Fibroblast of peridontal ligament (primary cell): ENCODE data around the gene RAF1.
A peak's percentile ranks its signal among the peaks of the same experiment; 100 is the strongest.
"Not testable (repeated sequence)": the region's sequence is repeated elsewhere in the genome, so short reads cannot be mapped to it uniquely, and the experiment has no call there.

ENCODE experiments used
- DNase-seq: peaks from one replicate; pipeline ENCODE4 v3.0.0-alpha.2; 2010; ENCODE audit errors: extremely low read depth

RAF1 gene

GRCh38 chr3:12663936-12664908 is at the start of gene RAF1:
TSS of gene RAF1 (minus strand) at chr3:12664117. CDS start at chr3:12618721, 45,396 bp downstream.
- peak; percentile 97 for DNase-seq

GRCh38 chr3:12710062-12710461 is 46.1 kb upstream of the RAF1 start:
- DNase-seq = no peak

GRCh38 chr3:12709334-12709733 is 45.4 kb upstream of the RAF1 start:
- DNase-seq = no peak

- peak; percentile 85 for DNase-seq
Observed at GRCh38 chr3:12708584-12709192, 44.8 kb upstream of the RAF1 start.

GRCh38 chr3:12707449-12707848 is 43.5 kb upstream of the RAF1 start:
- no peak for DNase-seq

GRCh38 chr3:12706504-12707253 is 42.8 kb upstream of the RAF1 start:
- peak; percentile 67 for DNase-seq

- DNase-seq = peak; percentile 87
Observed at GRCh38 chr3:12705981-12706380, 42.1 kb upstream of the RAF1 start.

- no peak for DNase-seq
Observed at GRCh38 chr3:12705374-12705926, 41.5 kb upstream of the RAF1 start.

- DNase-seq = no peak
Observed at GRCh38 chr3:12702501-12702900, 38.6 kb upstream of the RAF1 start.

- DNase-seq = not testable (repeated sequence)
Observed at GRCh38 chr3:12701601-12702000, 37.7 kb upstream of the RAF1 start.

GRCh38 chr3:12700800-12701199 is 36.9 kb upstream of the RAF1 start:
- DNase-seq = no peak

GRCh38 chr3:12695916-12696315 is 32.0 kb upstream of the RAF1 start:
- no peak for DNase-seq

GRCh38 chr3:12695112-12695511 is 31.2 kb upstream of the RAF1 start:
- DNase-seq = no peak

GRCh38 chr3:12692444-12692843 is 28.5 kb upstream of the RAF1 start:
- no peak for DNase-seq

GRCh38 chr3:12689997-12690711 is 26.2 kb upstream of the RAF1 start:
- no peak for DNase-seq

- DNase-seq = no peak
Observed at GRCh38 chr3:12687948-12688347, 24.0 kb upstream of the RAF1 start.

GRCh38 chr3:12686096-12686495 is 22.2 kb upstream of the RAF1 start:
- no peak for DNase-seq

- peak; percentile 85 for DNase-seq
Observed at GRCh38 chr3:12681943-12682390, 18.1 kb upstream of the RAF1 start.

GRCh38 chr3:12681089-12681942 is 17.4 kb upstream of the RAF1 start:
- DNase-seq = no peak

GRCh38 chr3:12679468-12679867 is 15.6 kb upstream of the RAF1 start:
- DNase-seq = no peak
